ENCODE measurements around the gene VSIR.

VSIR gene

DNA sequence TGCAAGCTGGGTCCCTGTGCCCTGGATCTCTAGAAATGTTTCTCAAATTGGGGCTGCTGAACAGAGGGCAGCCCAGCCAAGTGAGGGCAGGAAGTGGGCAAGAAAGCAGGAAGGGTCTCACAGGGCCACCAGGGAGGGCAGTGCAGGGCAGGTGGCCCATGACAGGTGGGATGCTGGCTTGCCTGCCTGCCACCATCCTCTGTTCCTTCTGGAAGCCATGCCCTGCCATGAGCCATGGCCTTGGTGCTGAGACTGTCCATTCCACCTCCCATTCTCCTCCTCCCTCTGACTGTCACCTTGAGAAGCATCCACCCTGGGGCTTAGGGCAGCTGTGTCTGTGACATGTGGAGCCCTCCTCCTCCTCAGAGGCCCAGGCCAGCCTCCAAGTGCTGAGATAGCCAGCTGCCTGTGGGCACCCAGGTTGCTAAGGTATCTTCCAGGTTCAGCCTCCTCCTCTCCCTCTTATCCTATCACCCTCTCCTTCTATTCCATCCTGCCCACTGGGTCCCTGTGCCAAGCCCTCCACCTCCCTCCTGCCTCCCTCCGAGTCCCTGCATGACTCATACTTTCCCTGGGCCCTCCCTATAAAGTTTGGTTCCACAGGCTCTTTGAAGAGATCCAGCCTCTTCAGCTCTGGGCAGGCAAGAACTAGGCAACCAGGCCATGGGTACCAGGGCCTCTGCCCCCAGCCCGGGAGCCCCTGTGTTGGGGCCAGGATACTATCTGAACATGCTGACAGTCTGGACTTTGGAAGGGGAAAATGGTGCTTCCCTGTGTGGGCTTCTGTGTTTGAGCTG, 1.3 kb downstream of the VSIR start:
- no peak for TF ChIP-seq FOXP2 (optimal IDR thresholded peaks at IDR 0.05; ENCODE audit: borderline replicate concordance, extremely low read depth, extremely low read length, insufficient read depth)

DNA sequence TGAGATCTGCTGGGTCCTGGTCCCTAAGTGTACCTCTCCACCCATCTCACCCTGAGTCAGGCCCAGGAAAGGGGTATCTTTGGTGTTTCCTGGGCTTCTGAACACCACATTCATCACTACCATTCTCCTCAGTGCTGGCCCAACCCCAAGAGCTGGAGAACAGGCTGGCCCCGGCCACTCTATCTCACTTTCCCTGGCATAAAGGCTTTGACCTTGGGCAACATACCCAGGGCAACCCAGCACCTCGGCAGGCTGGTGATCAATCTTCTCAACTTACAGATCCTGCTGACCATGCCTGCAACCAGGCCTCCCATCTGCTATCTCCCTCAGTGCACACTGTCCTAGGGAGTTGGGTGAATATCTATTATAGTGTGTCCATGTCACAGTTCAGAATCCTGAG, 2.1 kb downstream of the VSIR start:
- TF ChIP-seq FOXP2 (optimal IDR thresholded peaks at IDR 0.05; ENCODE audit: borderline replicate concordance, extremely low read depth, extremely low read length, insufficient read depth) (no peak), POLR2AphosphoS5 (IDR thresholded peaks at IDR 0.05; ENCODE audit: low read depth, low read length) (no peak), SIN3A (IDR thresholded peaks at IDR 0.05; ENCODE audit: borderline replicate concordance, insufficient read depth, low read length) (no peak)
- TF ChIP-seq, protein P1, sequence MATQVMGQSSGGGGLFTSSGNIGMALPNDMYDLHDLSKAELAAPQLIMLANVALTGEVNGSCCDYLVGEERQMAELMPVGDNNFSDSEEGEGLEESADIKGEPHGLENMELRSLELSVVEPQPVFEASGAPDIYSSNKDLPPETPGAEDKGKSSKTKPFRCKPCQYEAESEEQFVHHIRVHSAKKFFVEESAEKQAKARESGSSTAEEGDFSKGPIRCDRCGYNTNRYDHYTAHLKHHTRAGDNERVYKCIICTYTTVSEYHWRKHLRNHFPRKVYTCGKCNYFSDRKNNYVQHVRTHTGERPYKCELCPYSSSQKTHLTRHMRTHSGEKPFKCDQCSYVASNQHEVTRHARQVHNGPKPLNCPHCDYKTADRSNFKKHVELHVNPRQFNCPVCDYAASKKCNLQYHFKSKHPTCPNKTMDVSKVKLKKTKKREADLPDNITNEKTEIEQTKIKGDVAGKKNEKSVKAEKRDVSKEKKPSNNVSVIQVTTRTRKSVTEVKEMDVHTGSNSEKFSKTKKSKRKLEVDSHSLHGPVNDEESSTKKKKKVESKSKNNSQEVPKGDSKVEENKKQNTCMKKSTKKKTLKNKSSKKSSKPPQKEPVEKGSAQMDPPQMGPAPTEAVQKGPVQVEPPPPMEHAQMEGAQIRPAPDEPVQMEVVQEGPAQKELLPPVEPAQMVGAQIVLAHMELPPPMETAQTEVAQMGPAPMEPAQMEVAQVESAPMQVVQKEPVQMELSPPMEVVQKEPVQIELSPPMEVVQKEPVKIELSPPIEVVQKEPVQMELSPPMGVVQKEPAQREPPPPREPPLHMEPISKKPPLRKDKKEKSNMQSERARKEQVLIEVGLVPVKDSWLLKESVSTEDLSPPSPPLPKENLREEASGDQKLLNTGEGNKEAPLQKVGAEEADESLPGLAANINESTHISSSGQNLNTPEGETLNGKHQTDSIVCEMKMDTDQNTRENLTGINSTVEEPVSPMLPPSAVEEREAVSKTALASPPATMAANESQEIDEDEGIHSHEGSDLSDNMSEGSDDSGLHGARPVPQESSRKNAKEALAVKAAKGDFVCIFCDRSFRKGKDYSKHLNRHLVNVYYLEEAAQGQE (IDR thresholded peaks at IDR 0.05; ENCODE audit: insufficient read depth in 1 of 2, low read depth in 2 of 2, low read length in 2 of 2): no peak

- no peak for TF ChIP-seq SIN3A (IDR thresholded peaks at IDR 0.05; ENCODE audit: borderline replicate concordance, insufficient read depth, low read length)
- TF ChIP-seq, protein P1 (IDR thresholded peaks at IDR 0.05; ENCODE audit: insufficient read depth in 1 of 2, low read depth in 2 of 2, low read length in 2 of 2): no peak
- TF ChIP-seq FOXP2 (optimal IDR thresholded peaks at IDR 0.05; ENCODE audit: borderline replicate concordance, extremely low read depth, extremely low read length, insufficient read depth): no peak
- no peak for TF ChIP-seq TAF1 (IDR thresholded peaks at IDR 0.05; ENCODE audit: borderline replicate concordance, insufficient read depth, low read length)
- TF ChIP-seq POLR2AphosphoS5 (IDR thresholded peaks at IDR 0.05; ENCODE audit: low read depth, low read length): no peak
These were observed 2.5 kb downstream of the VSIR start for GRCh38 chr10:71770789-71771188.

GRCh38 chr10:71770255-71770654, 3.1 kb downstream of the VSIR start:
- TF ChIP-seq, protein P1 (IDR thresholded peaks at IDR 0.05; ENCODE audit: insufficient read depth in 1 of 2, low read depth in 2 of 2, low read length in 2 of 2): no peak
- no peak for TF ChIP-seq SIN3A (IDR thresholded peaks at IDR 0.05; ENCODE audit: borderline replicate concordance, insufficient read depth, low read length)
- no peak for TF ChIP-seq TAF1 (IDR thresholded peaks at IDR 0.05; ENCODE audit: borderline replicate concordance, insufficient read depth, low read length)
- no peak for TF ChIP-seq FOXP2 (optimal IDR thresholded peaks at IDR 0.05; ENCODE audit: borderline replicate concordance, extremely low read depth, extremely low read length, insufficient read depth)

DNA sequence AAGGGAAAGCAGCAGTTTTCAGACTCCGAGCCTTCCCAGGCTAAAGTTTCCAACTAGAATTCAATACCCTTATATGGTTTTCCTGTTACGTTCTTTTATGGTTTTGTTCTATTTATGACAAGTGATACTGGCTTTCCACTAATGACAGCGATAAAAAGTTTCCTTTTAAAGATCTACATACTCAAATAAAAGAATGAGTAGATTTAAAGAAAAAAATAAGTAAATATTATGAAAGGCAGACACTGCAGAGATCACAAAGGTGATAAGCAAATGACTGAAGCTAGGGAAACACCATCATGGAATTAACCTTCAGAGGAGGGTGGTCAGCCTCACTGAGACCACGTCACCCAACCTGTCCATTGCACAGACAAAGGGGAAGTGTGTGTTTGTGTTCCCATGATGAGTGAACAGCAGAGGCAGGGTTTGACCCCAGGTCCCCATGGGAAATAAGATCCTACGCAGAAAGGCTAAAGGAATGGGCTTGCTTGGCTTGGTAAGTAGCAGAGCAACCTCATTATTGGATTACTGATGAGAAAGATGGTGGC, 4.0 kb downstream of the VSIR start:
- TF ChIP-seq SIN3A (IDR thresholded peaks at IDR 0.05; ENCODE audit: borderline replicate concordance, insufficient read depth, low read length): no peak
- TF ChIP-seq, protein P1 (IDR thresholded peaks at IDR 0.05; ENCODE audit: insufficient read depth in 1 of 2, low read depth in 2 of 2, low read length in 2 of 2): no peak
- no peak for TF ChIP-seq POLR2AphosphoS5 (IDR thresholded peaks at IDR 0.05; ENCODE audit: low read depth, low read length)
- TF ChIP-seq FOXP2 (optimal IDR thresholded peaks at IDR 0.05; ENCODE audit: borderline replicate concordance, extremely low read depth, extremely low read length, insufficient read depth): no peak
- TF ChIP-seq TAF1 (IDR thresholded peaks at IDR 0.05; ENCODE audit: borderline replicate concordance, insufficient read depth, low read length): no peak

Measured in PFSK-1 (cell line).